ENCODE data around the gene SPPL2A. TPM values are rescaled to one million over a fixed set of nuclear protein-coding genes. Genes with fewer than 3 reads are reported as not detected.

SPPL2A gene
- total and polyA plus RNA-seq, 9 of the 15 experiments (the other 6 are each of a cell fraction or from before 2014, with no cell fraction given), result 9.8 to 66.1 (median 38.0) TPM

DNA sequence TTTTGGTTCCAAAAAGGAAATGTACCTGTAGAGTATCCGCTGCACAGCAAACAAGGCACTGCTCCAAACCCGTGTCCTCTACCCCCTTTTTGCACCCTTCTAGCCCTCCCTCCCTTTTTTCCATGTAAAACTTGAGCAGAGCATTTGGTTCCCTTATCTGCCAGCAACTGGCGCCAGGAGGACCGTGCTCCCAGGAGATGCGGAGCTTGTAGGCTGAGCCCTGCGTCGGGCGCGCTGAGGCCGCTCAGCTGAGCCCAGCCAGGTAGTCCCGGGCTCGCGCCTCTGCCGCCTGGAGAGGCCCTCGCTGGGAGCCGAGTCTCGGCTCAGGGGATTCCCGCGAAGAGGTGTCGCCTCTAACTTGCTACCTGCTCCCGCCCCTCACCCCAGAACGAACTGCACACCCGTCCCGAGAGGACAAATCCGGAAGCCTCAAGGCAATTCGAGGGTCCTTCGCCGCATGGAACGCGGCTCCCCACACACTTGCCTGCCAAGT lies 79.5 kb downstream of the SPPL2A start (continued):
- TF ChIP-seq HSF4 (CRISPR knock-in tag; IDR thresholded peaks at IDR 0.05; ENCODE audit: borderline replicate concordance) (no peak), ZNF695 (CRISPR knock-in tag; IDR thresholded peaks at IDR 0.05) (no peak), KAT7 (CRISPR knock-in tag; IDR thresholded peaks at IDR 0.05; ENCODE audit: borderline replicate concordance) (peak; percentile 94), CBX2 (IDR thresholded peaks at IDR 0.05; ENCODE audit: insufficient read depth, low read length, poor library complexity, severe bottlenecking) (no peak), KDM5B (IDR thresholded peaks at IDR 0.05; ENCODE audit: insufficient replicate concordance, low read depth, low read length) (peak; percentile 10), ZNF324 (CRISPR knock-in tag; IDR thresholded peaks at IDR 0.05) (no peak), ZNF644 (tag; IDR thresholded peaks at IDR 0.05; ENCODE audit: low read depth) (no peak), NEUROD1 (IDR thresholded peaks at IDR 0.05; ENCODE audit: borderline replicate concordance, low read depth, low read length, partially characterized antibody) (no peak), ZNF277 (CRISPR knock-in tag; IDR thresholded peaks at IDR 0.05; ENCODE audit: borderline replicate concordance) (no peak), POLR2G (IDR thresholded peaks at IDR 0.05; ENCODE audit: low read depth, low read length) (no peak), SIRT6 (IDR thresholded peaks at IDR 0.05; ENCODE audit: low read depth, low read length) (no peak), ZNF830 (CRISPR knock-in tag; IDR thresholded peaks at IDR 0.05) (no peak), POLR2B (IDR thresholded peaks at IDR 0.05; ENCODE audit: low read depth, partially characterized antibody) (no peak), STAT5B (CRISPR knock-in tag; IDR thresholded peaks at IDR 0.05) (no peak), ZNF589 (CRISPR knock-in tag; IDR thresholded peaks at IDR 0.05; ENCODE audit: low read depth) (no peak; the same call in 1 of the 2 replicates), SP1 (CRISPR knock-in tag; IDR thresholded peaks at IDR 0.05) (no peak), FOXP4 (CRISPR knock-in tag; IDR thresholded peaks at IDR 0.05; ENCODE audit: borderline replicate concordance) (no peak), ZNF583 (CRISPR knock-in tag; IDR thresholded peaks at IDR 0.05) (no peak), ZNF431 (CRISPR knock-in tag; IDR thresholded peaks at IDR 0.05) (no peak), CBX3 (IDR thresholded peaks at IDR 0.05; ENCODE audit: borderline replicate concordance in 1 of 2, low read length in 2 of 2) (no peak), ZNF699 (CRISPR knock-in tag; IDR thresholded peaks at IDR 0.05; ENCODE audit: insufficient replicate concordance) (no peak), FOSL1 (tag; conservative IDR thresholded peaks at IDR 0.05) (no peak), ZNF668 (CRISPR knock-in tag; IDR thresholded peaks at IDR 0.05) (no peak), SNRNP70 (optimal IDR thresholded peaks at IDR 0.05; ENCODE audit: low read depth, low read length) (no peak), SMARCA4 (IDR thresholded peaks at IDR 0.05) (no peak), EP400 (IDR thresholded peaks at IDR 0.05) (no peak)
- TF ChIP-seq, protein P1, sequence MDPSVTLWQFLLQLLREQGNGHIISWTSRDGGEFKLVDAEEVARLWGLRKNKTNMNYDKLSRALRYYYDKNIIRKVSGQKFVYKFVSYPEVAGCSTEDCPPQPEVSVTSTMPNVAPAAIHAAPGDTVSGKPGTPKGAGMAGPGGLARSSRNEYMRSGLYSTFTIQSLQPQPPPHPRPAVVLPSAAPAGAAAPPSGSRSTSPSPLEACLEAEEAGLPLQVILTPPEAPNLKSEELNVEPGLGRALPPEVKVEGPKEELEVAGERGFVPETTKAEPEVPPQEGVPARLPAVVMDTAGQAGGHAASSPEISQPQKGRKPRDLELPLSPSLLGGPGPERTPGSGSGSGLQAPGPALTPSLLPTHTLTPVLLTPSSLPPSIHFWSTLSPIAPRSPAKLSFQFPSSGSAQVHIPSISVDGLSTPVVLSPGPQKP (CRISPR knock-in tag; IDR thresholded peaks at IDR 0.05), result no peak
